Activated CD4-positive, alpha-beta T cell treated with anti-CD3 and anti-CD28 coated beads, Interleukin-2, amount 10 ng/mL, durations not matched to agents 24 days and 14 days (primary cell): ENCODE results near the gene PPP2R2D. TPM values are rescaled to one million over a fixed set of nuclear protein-coding genes. Genes with fewer than 3 reads are reported as not detected.
"Not testable (repeated sequence)": the region's sequence is repeated elsewhere in the genome, so short reads cannot be mapped to it uniquely, and the experiment has no call there.

ENCODE experiments used
- DNase-seq: peaks from one replicate; pipeline ENCODE4 v3.0.0; 2022
- H3K27ac Mint-ChIP-seq: one replicate; pipeline ENCODE4 v1.8.0; 2022; ENCODE audit warnings: mild to moderate bottlenecking, mixed read lengths
- H3K27me3 Mint-ChIP-seq: one replicate; pipeline ENCODE4 v1.8.0; 2022; ENCODE audit warnings: mixed read lengths
- H3K36me3 Mint-ChIP-seq: one replicate; pipeline ENCODE4 v1.8.0; 2022; ENCODE audit warnings: low read depth, mild to moderate bottlenecking, mixed read lengths
- H3K4me1 Mint-ChIP-seq: one replicate; pipeline ENCODE4 v1.8.0; 2021; ENCODE audit warnings: mixed read lengths
- H3K4me3 Mint-ChIP-seq: one replicate; pipeline ENCODE4 v1.8.0; 2022; ENCODE audit warnings: mild to moderate bottlenecking, moderate library complexity, mixed read lengths
- H3K9me3 Mint-ChIP-seq: one replicate; pipeline ENCODE4 v1.8.0; 2021; ENCODE audit warnings: mixed read lengths
- intact Hi-C: fragments of 100-400 bp; cut with micrococcal nuclease; formaldehyde crosslinking; loops from one replicate; pipeline ENCODE4 v1.15.1; 2023
- total RNA-seq: library from RNA; stranded (reverse); gene quantifications from 2 replicates; pipeline ENCODE4 v1.2.3, GENCODE V29; 2022

The PPP2R2D gene
- total RNA-seq, 1 donor from 2014 or later: 36.2 TPM

DNA sequence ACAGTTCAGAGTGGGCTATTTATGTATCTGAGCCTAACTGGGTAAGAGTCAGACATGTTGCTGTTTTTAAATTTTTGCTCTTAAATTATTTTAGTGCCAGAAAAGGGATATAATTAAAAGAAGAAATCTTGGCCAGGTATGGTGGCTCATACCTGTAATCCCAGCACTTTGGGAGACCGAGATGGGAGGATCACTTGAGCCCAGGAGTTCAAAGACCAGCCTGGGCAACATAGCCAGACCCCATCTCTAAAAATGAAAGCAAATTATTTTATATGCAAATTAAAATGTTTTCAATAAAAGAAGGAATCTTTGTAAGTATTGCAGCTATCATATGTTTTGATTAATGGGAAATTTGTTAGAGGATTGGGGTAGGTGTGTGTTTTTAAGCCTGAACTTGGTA is 41.6 kb downstream of the PPP2R2D start:
- H3K27me3 Mint-ChIP-seq: no peaks in the 10 kb centered on the region
- intact Hi-C loops: no loop called here

DNA sequence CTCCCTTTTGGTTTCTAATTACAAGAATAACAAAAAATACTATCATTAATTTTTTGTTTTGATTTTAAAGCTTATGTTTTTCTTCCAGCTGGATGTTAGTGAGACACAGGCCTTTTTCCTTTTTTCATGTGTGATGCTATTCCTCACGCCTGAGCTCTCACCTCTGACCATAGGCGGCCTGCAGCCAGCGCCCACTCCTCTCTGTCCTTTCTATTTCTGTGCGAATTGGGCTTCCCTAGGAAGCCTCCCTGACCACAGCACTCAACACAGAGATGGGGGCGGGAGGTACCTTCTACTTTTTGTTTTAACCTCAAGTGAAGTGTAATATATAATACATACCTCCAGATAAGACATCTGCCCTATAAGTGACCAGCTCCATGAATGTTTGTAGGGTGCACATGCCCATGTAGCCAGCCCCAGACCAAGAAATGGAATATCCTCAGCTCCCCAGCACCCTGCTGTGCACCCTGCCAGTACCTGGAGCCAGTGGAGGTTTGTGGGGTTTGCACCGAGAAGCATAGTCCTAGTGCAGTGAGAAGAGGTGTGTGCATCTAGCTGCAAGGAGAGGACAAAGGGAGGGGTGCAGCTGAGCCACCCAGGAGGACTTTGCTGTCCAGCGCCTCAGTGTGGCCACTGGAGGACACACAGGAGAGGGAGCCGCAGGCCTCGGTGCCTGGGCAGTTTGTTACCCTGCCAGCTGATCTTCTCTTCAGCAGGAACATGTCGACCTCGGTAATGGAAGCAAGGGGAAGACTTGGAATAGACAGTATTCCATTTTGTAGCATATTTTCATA is 42.4 kb downstream of the PPP2R2D start:
- Mint-ChIP-seq H3K9me3 (no peaks in the 10 kb centered on the region), H3K4me1 (peaks cover 6% of the 10 kb centered on the region), H3K27ac (no peak overlapping the region), H3K27me3 (no peaks in the 10 kb centered on the region), H3K36me3 (peaks cover 60% of the 10 kb centered on the region), H3K4me3 (no peak overlapping the region)
- peak; percentile 64 for DNase-seq
- intact Hi-C loops: no loop called here

More for the DNA sequence above, 41.6 kb downstream of the PPP2R2D start:
- peaks cover 59% of the 10 kb centered on the region for H3K36me3 Mint-ChIP-seq
- H3K27ac Mint-ChIP-seq: no peak overlapping the region
- no peaks in the 10 kb centered on the region for H3K9me3 Mint-ChIP-seq
- H3K4me3 Mint-ChIP-seq: no peak overlapping the region
- peaks cover 6% of the 10 kb centered on the region for H3K4me1 Mint-ChIP-seq
- DNase-seq: no peak

DNA sequence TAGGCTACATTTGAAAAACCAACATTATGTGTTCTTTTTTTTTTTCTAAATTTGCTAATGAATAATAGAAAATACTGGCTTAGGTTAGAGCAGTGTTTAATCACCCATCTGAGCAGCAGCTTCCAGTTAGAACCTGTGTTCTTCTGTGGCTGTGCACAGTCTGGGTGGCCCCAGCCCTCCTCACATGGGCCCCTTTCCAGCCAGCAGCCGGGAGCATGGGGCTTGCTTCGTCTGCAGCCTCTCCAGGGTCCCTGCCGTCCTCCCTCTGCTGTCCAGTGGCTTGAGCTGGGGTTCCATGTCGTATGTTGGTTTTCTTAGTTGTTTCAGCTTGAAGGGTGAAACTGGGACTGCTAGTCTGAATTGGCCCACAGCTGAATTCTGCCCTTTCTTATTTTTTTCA is 43.6 kb downstream of the PPP2R2D start:
- peaks cover 6% of the 10 kb centered on the region for H3K4me1 Mint-ChIP-seq
- peaks cover 58% of the 10 kb centered on the region for H3K36me3 Mint-ChIP-seq
- no peaks in the 10 kb centered on the region for H3K9me3 Mint-ChIP-seq
- no peak overlapping the region for H3K4me3 Mint-ChIP-seq
- intact Hi-C loops: no loop called here
- DNase-seq: no peak
- H3K27me3 Mint-ChIP-seq: no peaks in the 10 kb centered on the region
- no peak overlapping the region for H3K27ac Mint-ChIP-seq

DNA sequence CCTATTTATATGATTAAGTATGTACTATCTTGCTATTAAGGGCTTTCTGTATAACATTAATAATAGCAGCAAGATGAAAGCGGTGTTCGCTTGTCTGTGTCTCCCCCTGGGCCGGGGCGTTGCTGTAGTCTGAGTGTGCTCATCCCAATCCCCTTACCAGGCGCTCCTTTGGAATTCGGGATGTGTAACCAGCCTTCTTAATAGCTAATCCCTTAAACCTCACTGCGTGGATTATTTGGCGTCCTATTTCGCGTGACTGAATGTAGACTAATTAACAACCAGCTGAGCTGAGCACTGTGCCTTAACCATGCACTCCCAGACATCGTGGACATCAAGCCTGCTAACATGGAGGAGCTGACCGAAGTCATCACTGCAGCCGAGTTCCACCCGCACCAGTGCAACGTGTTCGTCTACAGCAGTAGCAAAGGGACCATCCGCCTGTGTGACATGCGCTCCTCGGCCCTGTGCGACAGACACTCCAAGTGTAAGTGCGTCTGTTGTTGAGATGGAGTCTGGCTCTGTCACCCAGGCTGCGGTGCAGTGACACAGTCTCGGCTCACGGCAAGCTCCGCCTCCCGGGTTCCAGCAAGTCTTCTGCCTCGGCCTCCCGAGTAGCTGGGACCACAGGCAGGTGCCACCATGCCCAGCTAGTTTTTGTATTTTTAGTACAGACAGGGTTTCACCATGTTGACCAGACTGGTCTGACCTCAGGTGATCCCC is 44.3 kb downstream of the PPP2R2D start:
- intact Hi-C loops: no loop called here
- H3K36me3 Mint-ChIP-seq: peaks cover 59% of the 10 kb centered on the region
- H3K4me3 Mint-ChIP-seq: no peak overlapping the region
- H3K27me3 Mint-ChIP-seq: no peaks in the 10 kb centered on the region
- no peak overlapping the region for H3K27ac Mint-ChIP-seq
- H3K4me1 Mint-ChIP-seq: peaks cover 6% of the 10 kb centered on the region
- no peak for DNase-seq
- H3K9me3 Mint-ChIP-seq: no peaks in the 10 kb centered on the region

DNA sequence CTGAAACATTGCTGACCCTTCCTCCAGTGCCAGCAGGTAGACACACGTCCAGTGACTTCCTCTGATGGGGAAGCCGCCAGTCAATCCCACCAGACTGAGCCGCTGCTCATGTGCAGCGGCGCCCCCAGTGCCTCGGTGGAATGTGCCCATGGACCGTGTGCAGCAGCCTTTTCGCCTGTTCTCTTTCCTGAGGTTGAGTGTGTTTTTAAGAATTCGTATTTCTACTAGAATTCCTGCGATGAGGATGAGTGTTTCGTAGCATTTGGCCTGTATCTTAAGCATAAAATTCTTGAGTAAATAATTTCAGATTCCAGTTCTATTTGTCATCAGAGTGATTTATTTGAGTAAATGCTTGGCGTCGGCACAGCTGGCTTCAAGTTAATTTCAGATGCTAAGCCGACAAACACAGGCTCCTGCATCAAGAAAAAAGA is 45.5 kb downstream of the PPP2R2D start:
- no peak for DNase-seq
- intact Hi-C loops: no loop called here
- H3K27me3 Mint-ChIP-seq: no peaks in the 10 kb centered on the region
- no peak overlapping the region for H3K27ac Mint-ChIP-seq
- peaks cover 57% of the 10 kb centered on the region for H3K36me3 Mint-ChIP-seq
- no peaks in the 10 kb centered on the region for H3K9me3 Mint-ChIP-seq
- H3K4me3 Mint-ChIP-seq: no peak overlapping the region
- H3K4me1 Mint-ChIP-seq: peaks cover 6% of the 10 kb centered on the region

DNA sequence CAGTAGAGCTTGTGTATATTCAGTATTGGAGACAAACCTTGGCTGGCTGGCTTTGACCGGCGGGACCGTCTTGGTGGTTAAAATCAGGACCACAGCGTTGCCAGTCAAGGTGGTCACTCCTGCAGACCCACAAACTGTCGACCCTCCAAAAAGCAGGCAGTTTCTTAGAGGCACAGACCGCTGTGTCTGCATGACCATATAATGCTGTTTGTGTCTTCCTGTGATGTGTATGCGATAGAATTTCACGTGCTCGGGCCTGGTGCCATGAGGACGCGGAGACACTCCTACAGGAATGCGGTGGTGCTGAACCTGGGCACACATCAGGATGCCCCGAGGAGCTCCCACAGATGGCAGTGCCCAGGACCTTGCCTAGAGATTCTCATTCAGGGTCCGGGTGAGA is 46.1 kb downstream of the PPP2R2D start:
- intact Hi-C loops: no loop called here
- H3K4me1 Mint-ChIP-seq: peaks cover 6% of the 10 kb centered on the region
- no peak for DNase-seq
- no peak overlapping the region for H3K4me3 Mint-ChIP-seq
- H3K27ac Mint-ChIP-seq: no peak overlapping the region
- no peaks in the 10 kb centered on the region for H3K27me3 Mint-ChIP-seq
- peaks cover 60% of the 10 kb centered on the region for H3K36me3 Mint-ChIP-seq
- H3K9me3 Mint-ChIP-seq: no peaks in the 10 kb centered on the region

DNA sequence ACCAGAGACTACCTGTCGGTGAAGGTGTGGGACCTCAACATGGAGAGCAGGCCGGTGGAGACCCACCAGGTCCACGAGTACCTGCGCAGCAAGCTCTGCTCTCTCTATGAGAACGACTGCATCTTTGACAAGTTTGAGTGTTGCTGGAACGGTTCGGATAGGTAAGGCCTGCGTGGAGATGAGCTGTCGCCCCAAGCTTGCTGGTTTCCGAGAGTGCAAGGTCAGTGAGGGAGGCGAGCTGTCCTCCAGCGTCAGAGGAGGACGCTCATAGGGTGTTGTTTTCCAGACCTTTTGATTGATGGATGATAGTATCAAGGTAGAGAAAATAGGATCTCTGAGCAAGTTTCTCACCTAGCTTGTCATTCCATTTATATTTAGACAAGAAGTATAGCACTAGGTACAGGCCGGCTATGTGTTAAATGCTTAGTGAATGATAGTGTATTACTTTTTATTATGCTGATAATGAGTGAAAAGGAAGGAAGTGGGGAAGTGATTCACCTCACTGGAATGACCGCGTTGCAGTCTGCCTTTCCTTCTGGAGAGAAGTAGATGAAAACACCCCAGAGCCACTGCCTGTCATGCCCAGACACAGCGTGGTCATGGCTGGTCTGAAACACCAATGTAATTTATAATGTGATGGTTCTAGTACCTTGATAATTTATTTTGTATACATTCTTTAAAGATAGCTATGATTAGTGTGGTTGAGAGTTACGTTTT is 47.0 kb downstream of the PPP2R2D start:
- no peaks in the 10 kb centered on the region for H3K27me3 Mint-ChIP-seq
- no peak overlapping the region for H3K27ac Mint-ChIP-seq
- intact Hi-C loops: no loop called here

DNA sequence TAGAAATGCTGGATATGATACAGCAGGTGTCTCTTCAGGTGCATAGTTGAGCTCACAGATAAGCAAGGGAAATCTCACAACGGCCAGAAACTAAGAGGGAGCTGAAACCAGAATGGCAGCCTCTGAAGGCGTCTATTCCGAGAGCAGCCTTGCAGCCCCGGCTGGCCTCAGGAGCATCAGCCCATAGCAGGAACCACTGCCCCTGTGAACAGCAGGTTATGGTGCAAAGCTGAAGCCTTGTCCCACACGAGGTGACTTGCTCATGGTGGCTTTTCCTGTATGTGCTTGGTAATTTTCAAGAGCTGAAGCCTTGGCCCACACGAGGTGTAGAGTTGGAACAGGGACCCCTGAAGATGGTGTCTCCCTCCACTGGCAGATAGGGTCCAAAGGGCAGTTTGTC is 47.7 kb downstream of the PPP2R2D start:
- Mint-ChIP-seq H3K4me1 (no peaks in the 10 kb centered on the region), H3K36me3 (peaks cover 55% of the 10 kb centered on the region), H3K27me3 (no peaks in the 10 kb centered on the region), H3K4me3 (no peak overlapping the region), H3K27ac (no peak overlapping the region), H3K9me3 (no peaks in the 10 kb centered on the region)
- intact Hi-C loops: no loop called here
- DNase-seq: no peak

More for the DNA sequence above, 47.0 kb downstream of the PPP2R2D start:
- no peak for DNase-seq
- Mint-ChIP-seq H3K4me1 (peaks cover 4% of the 10 kb centered on the region), H3K9me3 (no peaks in the 10 kb centered on the region), H3K4me3 (no peak overlapping the region), H3K36me3 (peaks cover 55% of the 10 kb centered on the region)

DNA sequence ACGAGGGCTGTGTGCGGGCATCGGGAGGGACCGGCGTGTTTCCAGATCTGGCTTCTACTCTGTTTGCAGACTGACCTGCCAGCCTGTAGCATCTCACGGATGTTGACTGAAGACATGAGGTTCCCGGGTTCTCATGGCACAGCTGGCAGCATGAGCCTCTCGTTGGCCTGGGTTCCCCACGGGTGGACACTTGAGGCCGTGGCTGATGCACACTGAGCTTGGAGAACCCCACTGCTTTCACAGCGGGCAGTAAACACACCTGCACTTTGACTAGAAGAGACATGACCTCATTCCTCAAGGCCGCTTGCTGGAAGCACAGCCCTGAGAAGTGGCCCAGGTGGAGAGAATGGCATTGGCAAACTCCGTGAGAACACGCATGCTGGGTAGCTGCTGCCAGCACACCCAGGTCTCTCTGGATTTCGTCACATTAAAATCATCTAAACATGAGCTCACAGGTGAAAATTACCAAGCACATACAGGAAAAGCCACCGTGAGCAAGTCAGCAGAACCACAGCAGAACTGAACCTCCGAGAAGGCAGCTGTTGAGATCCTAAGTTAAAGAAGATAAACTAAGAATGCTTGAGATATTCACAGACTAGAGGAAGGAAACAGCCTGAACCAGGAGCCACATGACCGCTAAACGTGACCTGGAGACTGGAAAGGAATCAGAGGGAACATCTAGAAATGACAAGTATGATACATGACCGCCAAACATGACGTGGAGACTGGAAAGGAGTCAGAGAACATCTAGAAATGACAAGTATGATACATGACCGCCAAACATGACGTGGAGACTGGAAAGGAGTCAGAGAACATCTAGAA is 48.4 kb downstream of the PPP2R2D start:
- no peak for DNase-seq
- Mint-ChIP-seq H3K4me3 (no peak overlapping the region), H3K9me3 (no peaks in the 10 kb centered on the region), H3K4me1 (no peaks in the 10 kb centered on the region), H3K27ac (no peak overlapping the region), H3K36me3 (peaks cover 53% of the 10 kb centered on the region), H3K27me3 (no peaks in the 10 kb centered on the region)
- intact Hi-C loops: no loop called here

DNA sequence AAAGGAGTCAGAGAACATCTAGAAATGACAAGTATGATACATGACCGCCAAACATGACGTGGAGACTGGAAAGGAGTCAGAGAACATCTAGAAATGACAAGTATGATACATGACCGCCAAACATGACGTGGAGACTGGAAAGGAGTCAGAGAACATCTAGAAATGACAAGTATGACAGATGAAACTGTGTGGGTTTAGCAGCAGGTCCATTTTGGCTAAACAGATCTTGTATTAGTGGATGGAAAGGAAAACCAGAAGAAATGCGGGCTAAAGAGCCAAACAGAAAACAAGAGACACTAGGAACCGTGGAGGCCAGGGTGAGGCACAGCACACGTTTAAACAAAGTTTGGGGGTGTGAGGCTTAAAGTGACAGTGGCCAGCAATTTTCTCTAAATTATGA is 49.1 kb downstream of the PPP2R2D start:
- H3K36me3 Mint-ChIP-seq: peaks cover 56% of the 10 kb centered on the region
- H3K27ac Mint-ChIP-seq, H3K4me3 Mint-ChIP-seq, intact Hi-C loops, H3K4me1 Mint-ChIP-seq, H3K27me3 Mint-ChIP-seq, H3K9me3 Mint-ChIP-seq, DNase-seq: not testable (repeated sequence)

DNA sequence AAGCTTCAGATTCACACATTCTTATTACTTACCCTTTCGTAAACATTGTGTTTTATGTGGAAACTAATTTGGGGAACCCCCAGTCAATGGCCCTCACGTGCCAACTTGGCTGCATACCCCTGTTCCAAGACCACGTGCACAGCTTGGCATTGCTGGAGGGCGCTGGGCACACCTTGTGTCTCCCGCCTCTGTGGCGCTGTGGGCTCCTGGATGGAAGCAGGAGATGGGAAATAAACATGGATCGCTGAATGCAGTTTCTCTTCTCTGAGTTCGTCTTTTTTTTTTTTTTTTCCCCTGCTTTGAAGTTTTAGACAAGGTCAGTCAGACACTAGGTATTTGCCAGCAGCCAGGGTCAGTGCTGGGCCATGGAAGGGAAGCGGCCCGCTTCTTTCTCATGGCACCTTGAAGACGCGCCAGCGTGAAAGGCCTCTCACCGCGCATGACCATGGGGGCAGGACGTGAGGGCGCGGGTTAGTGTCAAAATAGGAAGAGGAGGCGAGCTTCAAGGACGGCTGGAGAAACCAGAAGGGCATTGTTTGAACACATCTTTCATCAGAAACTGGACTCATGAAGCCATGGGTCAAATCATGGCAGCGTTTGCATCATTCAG is 53.7 kb downstream of the PPP2R2D start:
- Mint-ChIP-seq H3K4me1 (no peaks in the 10 kb centered on the region), H3K36me3 (peaks cover 51% of the 10 kb centered on the region), H3K9me3 (no peaks in the 10 kb centered on the region), H3K4me3 (no peak overlapping the region), H3K27ac (no peak overlapping the region), H3K27me3 (no peaks in the 10 kb centered on the region)
- intact Hi-C loops: no loop called here
- DNase-seq: no peak

DNA sequence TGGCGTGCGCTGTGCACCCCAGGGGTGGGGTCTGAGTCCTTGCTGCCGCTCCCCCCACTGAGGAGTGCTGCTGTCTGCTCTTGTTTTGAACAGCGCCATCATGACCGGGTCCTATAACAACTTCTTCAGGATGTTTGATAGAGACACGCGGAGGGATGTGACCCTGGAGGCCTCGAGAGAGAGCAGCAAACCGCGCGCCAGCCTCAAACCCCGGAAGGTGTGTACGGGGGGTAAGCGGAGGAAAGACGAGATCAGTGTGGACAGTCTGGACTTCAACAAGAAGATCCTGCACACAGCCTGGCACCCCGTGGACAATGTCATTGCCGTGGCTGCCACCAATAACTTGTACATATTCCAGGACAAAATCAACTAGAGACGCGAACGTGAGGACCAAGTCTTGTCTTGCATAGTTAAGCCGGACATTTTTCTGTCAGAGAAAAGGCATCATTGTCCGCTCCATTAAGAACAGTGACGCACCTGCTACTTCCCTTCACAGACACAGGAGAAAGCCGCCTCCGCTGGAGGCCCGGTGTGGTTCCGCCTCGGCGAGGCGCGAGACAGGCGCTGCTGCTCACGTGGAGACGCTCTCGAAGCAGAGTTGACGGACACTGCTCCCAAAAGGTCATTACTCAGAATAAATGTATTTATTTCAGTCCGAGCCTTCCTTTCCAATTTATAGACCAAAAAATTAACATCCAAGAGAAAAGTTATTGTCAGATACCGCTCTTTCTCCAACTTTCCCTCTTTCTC is 55.0 kb downstream of the PPP2R2D start:
- no peak for DNase-seq
- Mint-ChIP-seq H3K4me3 (no peak overlapping the region), H3K27ac (no peak overlapping the region), H3K27me3 (no peaks in the 10 kb centered on the region), H3K9me3 (no peaks in the 10 kb centered on the region), H3K4me1 (no peaks in the 10 kb centered on the region), H3K36me3 (peaks cover 45% of the 10 kb centered on the region)
- intact Hi-C loops: no loop called here

DNA sequence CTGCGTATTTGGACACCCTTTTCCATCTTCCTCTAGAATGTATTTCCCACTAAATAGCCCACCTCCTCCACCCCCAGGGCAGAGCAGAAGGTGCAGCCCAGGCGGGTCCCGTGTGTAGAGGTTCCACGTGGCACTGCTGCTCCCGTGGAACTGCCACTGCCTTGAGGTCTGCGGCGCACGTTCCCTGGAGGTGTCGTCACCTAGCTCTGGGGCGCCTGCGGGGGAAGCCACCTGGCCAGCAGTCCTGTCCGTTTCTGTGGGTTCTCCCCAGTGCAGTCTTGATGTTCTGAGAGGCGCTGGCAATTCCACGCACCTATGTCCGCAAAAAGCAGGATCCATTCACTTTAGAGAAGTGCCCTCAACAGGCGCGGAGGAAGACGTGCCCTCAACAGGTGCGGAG is 59.0 kb downstream of the PPP2R2D start:
- DNase-seq: no peak
- no peak overlapping the region for H3K27ac Mint-ChIP-seq
- no peaks in the 10 kb centered on the region for H3K27me3 Mint-ChIP-seq
- intact Hi-C loops: no loop called here
- H3K4me3 Mint-ChIP-seq: no peak overlapping the region
- H3K9me3 Mint-ChIP-seq: no peaks in the 10 kb centered on the region
- peaks cover 31% of the 10 kb centered on the region for H3K36me3 Mint-ChIP-seq
- peaks cover 5% of the 10 kb centered on the region for H3K4me1 Mint-ChIP-seq
